OCI-LY3 (cell line): ENCODE measurements around the gene FLNB.
A peak's percentile ranks its signal among the peaks of the same experiment; 100 is the strongest.

Experiments used
- H2AFZ ChIP-seq: fragments of 200-600, 300-600 bp; shearing (Covaris generic); 2 replicates; pipeline ENCODE4 v1.6.0; 2014; ENCODE audit warnings: antibody characterized with exemption, low read depth, low read length
- H3K27ac ChIP-seq: fragments of 200-600, 300-600 bp; sonication (generic); 2 replicates; pipeline ENCODE4 v1.5.1; 2014; ENCODE audit warnings: mild to moderate bottlenecking, low read length, moderate library complexity, mixed read lengths
- H3K27me3 ChIP-seq: fragments of 200-600, 300-600 bp; sonication (generic); 2 replicates; pipeline ENCODE4 v1.6.1; 2014; ENCODE audit warnings: low read depth, low read length, mixed read lengths
- H3K36me3 ChIP-seq: fragments of 200-600, 300-600 bp; sonication (generic); replicated peaks from 2 replicates; pipeline ENCODE3; 2014; ENCODE audit warnings: low read depth, low read length, mixed read lengths
- H3K4me1 ChIP-seq: fragments of 300-600, 200-600 bp; sonication (generic); 2 replicates; pipeline ENCODE4 v1.6.1; 2014; ENCODE audit warnings: low read length, mixed read lengths
- H3K4me2 ChIP-seq: fragments of 200-600, 300-600 bp; sonication (generic); 2 replicates; pipeline ENCODE4 v1.6.1; 2014; ENCODE audit warnings: low read length, mixed read lengths
- H3K4me3 ChIP-seq: fragments of 300-600, 200-600 bp; sonication (generic); 2 replicates; pipeline ENCODE4 v1.5.1; 2014; ENCODE audit warnings: antibody characterized with exemption, mild to moderate bottlenecking, low read length, moderate library complexity
- H3K79me2 ChIP-seq: fragments of 300-600, 200-600 bp; shearing (Covaris generic); 2 replicates; pipeline ENCODE4 v1.6.1; 2014; ENCODE audit warnings: mild to moderate bottlenecking, low read length, mixed read lengths
- H3K9ac ChIP-seq: fragments of 300-600, 200-600 bp; shearing (Covaris generic); 2 replicates; pipeline ENCODE4 v1.6.0; 2014; ENCODE audit warnings: mild to moderate bottlenecking, low read length, moderate library complexity
- H3K9me3 ChIP-seq: fragments of 200-600, 300-600 bp; shearing (Covaris generic); 2 replicates; pipeline ENCODE4 v1.6.1; 2014; ENCODE audit warnings: low read length, mixed read lengths; ENCODE audit not compliant: insufficient read depth
- H4K20me1 ChIP-seq: fragments of 200-600, 300-600 bp; sonication (generic); 2 replicates; pipeline ENCODE4 v1.6.1; 2016; ENCODE audit warnings: low read length, mixed read lengths; ENCODE audit not compliant: insufficient read depth
- CTCF ChIP-seq: fragments of 200-600, 300-600 bp; sonication (generic); IDR thresholded peaks from 2 replicates; pipeline ENCODE4 v1.5.1; 2014; ENCODE audit warnings: antibody characterized with exemption, low read length, low read depth
- EZH2phosphoT487 ChIP-seq: fragments of 200-600 bp; shearing (Covaris generic); IDR thresholded peaks from 2 replicates; pipeline ENCODE4 v1.6.1; 2018; ENCODE audit warnings: antibody characterized with exemption, mixed run types, low read depth

The FLNB gene

DNA sequence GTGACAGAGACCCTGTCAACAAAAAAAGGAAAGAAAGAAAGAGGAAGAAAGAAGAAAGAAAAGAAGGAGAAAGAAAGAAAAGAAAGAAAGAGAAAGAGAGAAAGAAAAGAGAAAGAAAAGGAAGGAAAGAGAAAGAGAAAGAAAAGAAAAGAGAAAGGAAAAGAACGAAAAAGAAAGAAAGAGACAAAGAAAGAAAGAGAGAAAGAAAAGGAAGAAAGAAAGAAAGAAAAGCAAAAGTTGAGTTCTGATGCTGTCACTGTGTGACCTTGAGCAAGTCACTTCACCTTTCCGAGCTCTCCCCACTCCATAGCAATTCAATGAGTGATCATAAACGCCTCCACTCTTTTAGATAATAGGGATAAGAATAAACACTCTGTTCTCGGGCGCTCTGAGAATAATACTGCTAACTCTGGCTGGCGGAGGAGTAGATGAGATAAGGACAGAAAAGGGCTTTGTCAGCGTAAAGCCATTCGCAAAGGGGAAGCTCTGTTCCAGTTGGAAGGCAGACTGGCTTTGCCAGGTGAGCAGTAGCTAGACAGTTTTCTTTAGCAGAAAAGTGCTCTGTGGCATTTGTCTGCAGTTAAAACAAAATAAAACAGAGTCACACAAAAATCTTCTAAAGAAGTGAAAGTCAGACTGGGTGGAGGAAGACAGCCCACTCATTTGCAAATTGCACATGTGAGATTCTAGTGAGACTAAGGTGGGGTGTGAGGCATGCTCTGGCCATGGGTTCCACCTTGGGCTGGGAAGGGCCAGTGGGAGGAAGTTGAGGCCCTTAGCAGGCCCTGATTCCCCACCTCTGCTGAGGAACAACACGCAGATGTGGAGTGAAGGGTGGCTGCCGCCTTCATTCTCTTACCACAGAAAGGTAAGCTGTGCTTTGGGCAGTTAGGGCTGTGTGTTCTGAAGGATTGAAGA, 9.6 kb upstream of the FLNB start:
- Histone ChIP-seq H3K79me2 (no peaks in the 10 kb centered on the region), H3K27ac (no peak overlapping the region), H3K4me3 (peak overlapping the region; percentile 68), H2AFZ (peak overlapping the region; percentile 78), H3K4me1 (peaks cover 13% of the 10 kb centered on the region), H3K36me3 (no peaks in the 10 kb centered on the region), H3K9me3 (no peaks in the 10 kb centered on the region), H3K9ac (peak overlapping the region; percentile 26; the same call in 1 of the 2 replicates), H4K20me1 (no peaks in the 10 kb centered on the region), H3K27me3 (0 out of 2 replicates have a peak, but pooled peaks cover 4% of the 10 kb centered on the region), H3K4me2 (peak overlapping the region; percentile 88)
- TF ChIP-seq CTCF (no peak), EZH2phosphoT487 (no peak)

GRCh38 chr3:57999417-58000115, 8.7 kb upstream of the FLNB start:
- Histone ChIP-seq H4K20me1 (no peaks in the 10 kb centered on the region), H3K4me3 (no peak overlapping the region), H3K4me2 (peak overlapping the region; percentile 88), H3K27ac (no peak overlapping the region), H3K36me3 (no peaks in the 10 kb centered on the region), H3K27me3 (0 out of 2 replicates have a peak, but pooled peaks cover 4% of the 10 kb centered on the region), H3K4me1 (peaks cover 13% of the 10 kb centered on the region), H2AFZ (no peak overlapping the region), H3K9ac (no peak overlapping the region), H3K9me3 (no peaks in the 10 kb centered on the region), H3K79me2 (no peaks in the 10 kb centered on the region)
- TF ChIP-seq EZH2phosphoT487, result no peak
- TF ChIP-seq CTCF, result no peak

GRCh38 chr3:58000306-58001085, 7.7 kb upstream of the FLNB start:
- H3K36me3 ChIP-seq, result no peaks in the 10 kb centered on the region
- H3K4me2 ChIP-seq, result no peak overlapping the region

More at GRCh38 chr3:58000306-58001085, 7.7 kb upstream of the FLNB start:
- Histone ChIP-seq H2AFZ (no peak overlapping the region), H3K27me3 (0 out of 2 replicates have a peak, but pooled peaks cover 4% of the 10 kb centered on the region), H3K79me2 (no peaks in the 10 kb centered on the region), H3K9ac (no peak overlapping the region), H3K4me3 (no peak overlapping the region), H3K9me3 (no peaks in the 10 kb centered on the region), H3K27ac (no peak overlapping the region), H3K4me1 (peaks cover 13% of the 10 kb centered on the region), H4K20me1 (no peaks in the 10 kb centered on the region)
- TF ChIP-seq EZH2phosphoT487 (no peak), CTCF (no peak)
